K562 (cell line): ENCODE measurements around the gene SMAD1.

Experiments
- CTCF ChIP-seq, 3 experiments: IDR thresholded peaks in 2 of 3; conservative IDR thresholded peaks in 1 of 3; 2 replicates each; pipeline ENCODE4 v1.5.1; 2011 to 2012; ENCODE audit warnings: low read length in 3 of 3, mild to moderate bottlenecking in 3 of 3, control low read depth in 2 of 3, improper control_type of control experiment in 1 of 3, inconsistent platforms in 1 of 3, low read depth in 1 of 3, mixed read lengths in 1 of 3, moderate library complexity in 1 of 3; ENCODE audit not compliant: insufficient read depth in 2 of 3
- FOXA1 ChIP-seq: fragments of 450-650 bp; IDR thresholded peaks from 2 replicates; pipeline ENCODE4 v1.6.1; 2016; ENCODE audit warnings: mild to moderate bottlenecking, borderline replicate concordance
- NEUROD1 ChIP-seq: fragments of 150-350 bp; IDR thresholded peaks from 2 replicates; pipeline ENCODE4 v1.6.1; 2014; ENCODE audit warnings: borderline replicate concordance, low read length, low read depth; ENCODE audit not compliant: partially characterized antibody
- USF2 ChIP-seq: sonication (generic); formaldehyde crosslinking; IDR thresholded peaks from 2 replicates; pipeline ENCODE4 v1.5.0; 2020; ENCODE audit warnings: missing genetic modification reagents
- ZNF398 ChIP-seq: fragments of 250-450 bp; sonication (Bioruptor Pico); IDR thresholded peaks from 2 replicates; pipeline ENCODE4 v1.8.0; 2021; ENCODE audit warnings: moderate library complexity, mild to moderate bottlenecking, inconsistent platforms

GRCh38 chr4:145480257-145480656 is 1.4 kb upstream of the SMAD1 start:
- TF ChIP-seq NEUROD1 (no peak), ZNF398 (CRISPR knock-in tag) (no peak), USF2 (CRISPR knock-in tag) (no peak), CTCF (IDR thresholded peaks at IDR 0.05 in 2 of 3, conservative IDR thresholded peaks at IDR 0.05 in 1 of 3; ENCODE audit: insufficient read depth in 2 of 3, low read depth in 1 of 3, low read length in 3 of 3) (no peak), FOXA1 (no peak)
